Sciatic nerve (tissue), 2 donors: Measurements from ENCODE around the gene TRAPPC8. TPM values are rescaled to one million over a fixed set of nuclear protein-coding genes. Genes with fewer than 3 reads are reported as not detected.
"Not testable (repeated sequence)": the region's sequence is repeated elsewhere in the genome, so short reads cannot be mapped to it uniquely, and the experiment has no call there.

Source experiments
- ATAC-seq: fragments of 200-7000 bp; cut with Tn5 transposase; one replicate; pipeline ENCODE4 v1.9.1; 2020; ENCODE audit warnings: mild to moderate bottlenecking, moderate library complexity
- DNase-seq: peaks from one replicate; pipeline ENCODE4 v3.0.0-alpha.2; 2020; ENCODE audit warnings: low spot score
- intact Hi-C: fragments of 100-400 bp; cut with DNase I; formaldehyde crosslinking; loops from one replicate; pipeline ENCODE4 v1.14.2; 2022
- total RNA-seq: library from RNA; stranded (reverse); fragmentation: NEBNext Ultra II Directional; extraction: Animal tissue kit (Norgen Biotek cat#: 25700); gene quantifications from one replicate; pipeline ENCODE4 v1.2.1, GENCODE V29; 2021
- donor health status: DM: no; HTN: no; CAD: no.
- donor health status: DM: no; HTN: no; CAD: no.

The TRAPPC8 gene
- total RNA-seq, 1 donor from 2014 or later: 53.2 TPM

DNA sequence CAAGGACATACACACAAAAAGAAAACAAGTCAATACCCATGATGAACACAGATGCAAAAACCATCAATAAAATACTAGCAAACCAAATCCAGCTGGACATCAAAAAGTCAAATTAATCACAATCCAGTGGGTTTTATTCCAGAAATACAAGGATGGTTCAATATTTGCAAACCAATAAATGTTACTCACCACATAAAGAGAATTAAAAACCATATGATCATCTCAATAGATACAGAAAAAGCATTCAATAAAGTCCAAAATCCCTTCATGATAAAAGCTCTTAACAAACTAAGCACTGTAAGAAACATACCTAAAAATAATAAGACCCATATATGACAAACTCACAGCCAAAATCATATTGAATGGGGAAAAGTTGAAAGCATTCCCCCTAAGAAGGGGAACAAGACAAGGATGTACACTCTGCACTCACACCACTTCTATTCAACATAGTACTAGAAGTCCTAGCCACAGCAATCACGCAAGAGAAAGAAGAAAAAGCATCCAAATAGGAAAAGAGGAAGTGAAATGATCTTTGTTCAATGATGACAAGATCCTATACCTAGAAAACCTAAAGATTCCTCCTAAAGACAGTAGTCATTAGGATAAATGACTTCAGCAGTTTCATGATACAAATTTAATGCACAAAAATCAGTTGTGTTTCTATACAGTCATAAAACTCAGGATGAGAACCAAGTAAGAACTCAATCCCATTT lies 62.6 kb downstream of the TRAPPC8 start:
- no peak for DNase-seq
- no peak for ATAC-seq
- intact Hi-C loops: no loop called here

GRCh38 chr18:31878358-31878757 lies 64.6 kb downstream of the TRAPPC8 start:
- DNase-seq (no peak), ATAC-seq (no peak)
- intact Hi-C loops: no loop called here

GRCh38 chr18:31877900-31878299 lies 65.0 kb downstream of the TRAPPC8 start:
- ATAC-seq (no peak), DNase-seq (no peak)
- intact Hi-C loops: no loop called here

- intact Hi-C loops: no loop called here
- DNase-seq (no peak), ATAC-seq (no peak)
These were observed 66.2 kb downstream of the TRAPPC8 start for GRCh38 chr18:31876707-31877106.

DNA sequence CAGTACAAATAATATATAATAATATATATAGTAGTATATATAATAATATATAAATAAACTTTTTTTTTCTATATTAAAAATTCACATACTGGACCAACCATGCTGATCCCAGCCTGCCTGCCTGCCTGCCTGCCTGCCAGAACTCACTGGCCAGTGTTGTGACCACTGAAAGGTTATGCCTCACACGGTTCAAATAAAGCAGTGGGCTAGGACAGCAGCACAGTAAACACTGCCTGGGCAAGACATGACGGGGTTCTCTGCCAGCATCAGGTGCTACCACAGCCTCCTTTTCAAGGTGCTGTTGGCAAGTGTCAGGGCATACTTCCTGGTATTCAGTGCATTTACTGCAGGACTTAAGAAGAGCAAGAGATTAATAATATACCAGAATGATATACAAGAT lies 67.6 kb downstream of the TRAPPC8 start:
- intact Hi-C loops: no loop called here
- ATAC-seq (no peak), DNase-seq (no peak)

DNA sequence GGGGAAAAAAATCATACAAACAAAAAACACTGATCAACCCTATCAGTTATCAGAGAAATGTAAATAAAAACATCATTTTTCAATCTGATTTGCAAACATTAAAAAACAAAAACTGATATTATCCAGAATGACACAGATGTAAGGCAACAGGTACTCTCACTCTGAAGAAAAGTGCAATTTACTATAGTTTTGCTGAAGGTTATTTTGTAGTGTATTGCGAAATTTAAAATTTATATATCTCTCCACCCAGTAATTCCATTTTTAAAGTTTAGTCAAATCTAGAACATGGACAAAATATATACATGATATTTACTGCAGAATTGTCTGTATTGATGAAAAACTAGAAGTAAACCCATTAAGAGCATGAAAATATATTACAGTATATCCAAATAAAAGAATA lies 79.8 kb downstream of the TRAPPC8 start:
- no peak for ATAC-seq
- intact Hi-C loops: no loop called here
- DNase-seq: no peak

GRCh38 chr18:31860488-31860887 lies 82.4 kb downstream of the TRAPPC8 start:
- ATAC-seq: no peak
- intact Hi-C loops: no loop called here
- DNase-seq: no peak

GRCh38 chr18:31857526-31858106 lies 85.3 kb downstream of the TRAPPC8 start:
- intact Hi-C loops: no loop called here
- DNase-seq (no peak), ATAC-seq (no peak)

DNA sequence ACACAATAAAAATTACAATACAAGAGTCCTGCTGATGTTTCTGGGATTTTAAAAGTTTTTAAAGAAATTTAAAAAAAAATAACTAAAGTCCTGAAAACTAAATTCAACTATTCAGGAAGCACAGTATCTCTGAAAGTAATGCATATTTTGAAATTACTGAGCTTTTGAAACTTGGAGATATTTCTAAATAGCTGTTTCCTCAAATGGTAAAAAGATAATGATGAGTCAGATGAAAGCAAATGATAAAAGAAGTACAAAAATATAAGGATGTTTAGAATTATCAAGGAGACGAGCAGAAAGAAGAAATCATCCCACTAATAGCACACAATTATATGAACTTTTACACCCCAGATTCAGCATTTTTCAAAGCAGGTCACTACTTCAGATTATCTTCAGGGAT lies 92.1 kb downstream of the TRAPPC8 start:
- DNase-seq (no peak), ATAC-seq (no peak)
- intact Hi-C loops: no loop called here

GRCh38 chr18:31840499-31840898 lies 102.4 kb downstream of the TRAPPC8 start:
- DNase-seq: no peak
- no peak for ATAC-seq
- intact Hi-C loops: loop anchor here (10.0 kb wide), 1 partner anchor 74 kb away; no protein-coding TSS in a partner anchor

DNA sequence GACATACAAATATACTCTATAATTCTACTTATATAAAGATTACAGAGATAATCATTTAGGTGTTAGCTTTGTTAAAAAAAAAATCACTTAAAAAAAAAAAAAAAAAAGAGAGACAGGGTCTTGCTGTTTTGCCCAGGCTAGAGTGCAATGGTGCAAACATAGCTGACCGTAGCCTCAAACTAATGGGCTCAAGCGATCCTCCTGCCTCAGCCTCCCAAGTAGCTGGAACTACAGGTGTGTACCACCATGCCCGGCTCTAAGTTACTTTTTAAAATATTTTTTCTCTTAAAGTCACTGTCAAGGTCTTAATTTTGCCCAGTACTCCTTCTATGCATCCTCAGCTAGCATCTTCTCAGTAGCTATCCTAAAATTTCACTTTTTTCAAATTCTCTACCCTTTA lies 105.0 kb downstream of the TRAPPC8 start:
- DNase-seq: no peak
- no peak for ATAC-seq
- intact Hi-C loops: no loop called here

DNA sequence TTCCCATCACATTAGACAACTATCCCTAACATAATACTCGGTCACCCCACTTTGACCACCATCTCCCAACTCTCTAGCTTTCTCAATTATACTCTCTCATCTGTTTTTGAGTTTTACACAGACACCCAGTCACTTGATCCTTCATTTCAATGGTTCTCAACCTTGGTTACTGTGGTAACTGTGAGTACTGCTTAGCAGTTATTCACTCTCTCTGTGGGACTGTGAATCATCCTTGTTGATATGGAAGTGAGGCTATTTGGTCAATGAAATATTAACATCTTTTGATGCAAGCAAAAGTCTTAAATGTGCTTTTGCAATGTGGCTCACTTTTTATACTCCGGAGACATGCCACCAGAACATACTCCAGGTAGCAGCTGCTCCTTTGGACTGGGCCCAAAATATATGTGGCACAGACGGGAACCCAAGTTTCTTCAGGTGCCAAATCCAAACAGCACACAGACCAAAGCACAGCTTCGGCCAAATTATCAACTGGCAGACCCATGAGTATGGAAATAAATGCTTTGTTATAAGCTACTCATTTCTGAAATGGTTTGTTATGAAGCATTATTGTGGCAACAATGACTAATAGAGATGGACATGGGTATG lies 107.3 kb downstream of the TRAPPC8 start:
- intact Hi-C loops: no loop called here
- no peak for DNase-seq

DNA sequence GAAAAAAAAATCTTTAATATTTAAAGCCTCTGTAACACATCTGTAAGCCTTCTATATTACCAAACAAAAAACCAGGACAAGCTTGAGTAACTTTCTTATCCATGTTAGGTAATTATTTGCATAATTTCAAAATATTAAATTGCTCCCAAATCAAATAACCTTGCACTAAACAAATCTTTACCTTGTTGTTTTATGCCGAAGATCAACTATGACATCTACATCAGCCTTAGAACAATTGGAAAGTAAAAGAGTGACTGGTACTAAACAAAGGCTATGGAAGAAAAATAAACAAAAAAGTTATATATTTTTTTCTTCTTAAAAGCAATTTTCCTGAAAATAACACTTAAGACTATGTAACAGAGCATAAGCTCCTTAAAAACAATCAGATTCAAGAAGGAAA lies 111.0 kb downstream of the TRAPPC8 start:
- intact Hi-C loops: no loop called here
- no peak for ATAC-seq
- DNase-seq: no peak

More for the DNA sequence above, 107.3 kb downstream of the TRAPPC8 start:
- no peak for ATAC-seq

- intact Hi-C loops: no loop called here
- DNase-seq (no peak), ATAC-seq (no peak)
These were observed 112.2 kb downstream of the TRAPPC8 start for GRCh38 chr18:31830686-31831085.

- intact Hi-C loops: no loop called here
- ATAC-seq (no peak), DNase-seq (no peak)
These were observed 114.3 kb downstream of the TRAPPC8 start for GRCh38 chr18:31828613-31829012.

GRCh38 chr18:31826673-31827325 lies 116.1 kb downstream of the TRAPPC8 start:
- intact Hi-C loops, DNase-seq: not testable (repeated sequence)

DNA sequence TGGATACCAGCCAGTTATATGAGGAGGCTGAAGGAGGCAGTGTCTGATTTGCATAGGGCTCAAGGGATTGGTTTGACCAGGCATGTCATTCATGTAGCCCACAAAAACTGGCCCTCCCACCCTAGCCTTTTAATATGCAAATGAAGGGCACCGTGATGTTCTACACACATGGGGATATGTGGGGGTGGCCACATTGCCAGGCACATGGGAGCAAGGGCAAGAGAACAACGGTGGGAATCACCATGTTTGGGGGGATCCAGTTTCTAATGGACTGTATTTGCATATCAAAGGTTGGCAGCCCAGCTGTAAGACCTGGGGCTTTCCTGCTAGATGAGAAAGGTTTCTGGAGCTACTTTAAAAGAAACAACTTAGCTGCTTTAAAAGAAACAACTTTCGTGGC lies 117.2 kb downstream of the TRAPPC8 start:
- DNase-seq (no peak), ATAC-seq (no peak)
- intact Hi-C loops: no loop called here

More at GRCh38 chr18:31826673-31827325, 116.1 kb downstream of the TRAPPC8 start:
- ATAC-seq: not testable (repeated sequence)

GRCh38 chr18:31821545-31822171 lies 121.3 kb downstream of the TRAPPC8 start:
- intact Hi-C loops: no loop called here
- no peak for DNase-seq
- ATAC-seq: no peak

GRCh38 chr18:31819925-31820229 lies 123.1 kb downstream of the TRAPPC8 start:
- no peak for ATAC-seq

More at GRCh38 chr18:31819925-31820229, 123.1 kb downstream of the TRAPPC8 start:
- no peak for DNase-seq
- intact Hi-C loops: no loop called here
